ENCODE measurements around the gene PSD4. TPM values are rescaled to one million over a fixed set of nuclear protein-coding genes. Genes with fewer than 3 reads are reported as not detected.
"Not testable (repeated sequence)": the region's sequence is repeated elsewhere in the genome, so short reads cannot be mapped to it uniquely, and the experiment has no call there.

The PSD4 gene
- polyA plus RNA-seq, 1 experiment = 0.37 TPM

DNA sequence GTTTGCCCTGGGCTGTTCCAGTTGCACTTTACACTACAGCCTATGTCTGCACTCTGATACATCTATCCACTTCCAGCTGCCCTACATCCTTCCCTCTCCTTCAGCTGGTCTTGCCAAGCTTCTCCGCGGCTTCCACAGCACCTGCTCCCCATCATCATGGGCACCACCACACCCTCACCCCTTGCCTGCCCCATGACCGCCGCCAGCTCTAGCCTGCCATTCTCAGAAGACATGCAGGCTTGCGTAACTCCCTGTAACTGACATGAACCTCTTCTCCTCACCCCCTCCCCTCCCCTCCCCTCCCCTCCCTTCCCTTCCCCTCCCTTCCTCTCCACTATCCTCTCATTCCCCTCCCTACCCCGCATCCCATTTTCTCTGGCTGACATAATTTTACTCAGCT is 59.0 kb downstream of the PSD4 start:
- H3K27ac ChIP-seq (ENCODE audit: low read depth, low read length) = no peak overlapping the region
- H3K27me3 ChIP-seq (ENCODE audit: control insufficient read depth, insufficient read depth, low read length) = no peaks in the 10 kb centered on the region
- no peak overlapping the region for H3K4me3 ChIP-seq (ENCODE audit: low read depth, low read length)
- DNase-seq (ENCODE audit: low read depth, low spot score) = no peak
- POLR2A ChIA-PET = interaction anchor here (0.7 kb wide), 1 partner anchor 11 kb away, joined by 5 read pairs; no protein-coding TSS in a partner anchor
- H3K9me3 ChIP-seq (ENCODE audit: control insufficient read depth, insufficient read depth, low read length) = peaks cover 6% of the 10 kb centered on the region; the same call in 1 of the 2 replicates
- TF ChIP-seq, protein P1, sequence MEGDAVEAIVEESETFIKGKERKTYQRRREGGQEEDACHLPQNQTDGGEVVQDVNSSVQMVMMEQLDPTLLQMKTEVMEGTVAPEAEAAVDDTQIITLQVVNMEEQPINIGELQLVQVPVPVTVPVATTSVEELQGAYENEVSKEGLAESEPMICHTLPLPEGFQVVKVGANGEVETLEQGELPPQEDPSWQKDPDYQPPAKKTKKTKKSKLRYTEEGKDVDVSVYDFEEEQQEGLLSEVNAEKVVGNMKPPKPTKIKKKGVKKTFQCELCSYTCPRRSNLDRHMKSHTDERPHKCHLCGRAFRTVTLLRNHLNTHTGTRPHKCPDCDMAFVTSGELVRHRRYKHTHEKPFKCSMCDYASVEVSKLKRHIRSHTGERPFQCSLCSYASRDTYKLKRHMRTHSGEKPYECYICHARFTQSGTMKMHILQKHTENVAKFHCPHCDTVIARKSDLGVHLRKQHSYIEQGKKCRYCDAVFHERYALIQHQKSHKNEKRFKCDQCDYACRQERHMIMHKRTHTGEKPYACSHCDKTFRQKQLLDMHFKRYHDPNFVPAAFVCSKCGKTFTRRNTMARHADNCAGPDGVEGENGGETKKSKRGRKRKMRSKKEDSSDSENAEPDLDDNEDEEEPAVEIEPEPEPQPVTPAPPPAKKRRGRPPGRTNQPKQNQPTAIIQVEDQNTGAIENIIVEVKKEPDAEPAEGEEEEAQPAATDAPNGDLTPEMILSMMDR (IDR thresholded peaks at IDR 0.05; ENCODE audit: low read depth, low read length) = no peak
- CTCF ChIA-PET = interaction anchor here (2.2 kb wide), 1 partner anchor 34 kb away, joined by 9 read pairs; no protein-coding TSS in a partner anchor

DNA sequence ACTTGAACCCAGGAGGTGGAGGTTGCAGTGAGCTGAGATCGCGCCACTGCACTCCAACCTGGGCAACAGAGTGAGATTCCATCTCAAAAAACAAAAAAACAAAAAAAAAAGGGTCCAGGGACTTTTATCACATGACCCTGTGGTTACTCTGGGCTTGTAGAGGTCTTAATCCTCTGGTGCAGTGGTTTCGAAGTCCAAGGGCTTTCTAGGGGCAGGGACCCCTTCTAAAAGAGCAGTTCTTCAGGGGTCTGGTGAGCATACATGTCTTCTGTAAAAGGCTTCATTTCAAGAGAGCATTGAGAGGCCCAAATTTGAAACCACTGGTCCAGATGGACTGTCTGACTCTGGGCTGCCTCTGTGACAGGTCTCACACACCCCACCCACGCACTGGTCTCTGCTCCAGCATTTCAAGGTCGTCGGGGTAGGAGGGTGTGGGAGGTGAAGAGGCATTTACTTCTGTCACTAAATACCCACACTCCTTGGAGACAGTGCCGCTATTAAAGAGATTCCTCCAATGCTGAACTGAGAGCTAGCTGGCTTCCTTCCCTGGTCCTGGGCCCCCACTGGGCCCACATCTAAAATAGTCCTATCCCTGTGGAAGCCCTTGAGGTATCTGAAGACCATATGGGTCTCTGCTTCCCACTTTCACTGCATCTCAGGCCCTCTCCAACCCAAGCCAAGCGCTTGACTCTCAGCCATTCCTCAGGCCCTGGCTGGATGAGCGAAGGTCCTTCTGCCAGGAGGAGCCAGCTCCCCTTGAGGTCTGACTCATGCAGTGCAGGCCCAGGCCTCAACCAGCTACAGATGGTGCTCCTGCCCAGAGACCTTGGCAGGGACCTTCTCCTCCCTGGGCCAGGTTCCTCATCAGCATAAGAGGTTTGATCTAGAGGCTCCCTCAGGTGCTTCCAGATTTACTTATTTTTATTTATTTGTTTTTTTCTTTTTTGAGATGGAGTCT is 60.1 kb downstream of the PSD4 start:
- TF ChIP-seq, protein P1 (IDR thresholded peaks at IDR 0.05; ENCODE audit: low read depth, low read length) = peak; percentile 22; the same call in 1 of the 2 replicates
- peaks cover 6% of the 10 kb centered on the region; the same call in 1 of the 2 replicates for H3K9me3 ChIP-seq (ENCODE audit: control insufficient read depth, insufficient read depth, low read length)
- CTCF ChIA-PET = interaction anchor here (1.4 to 2.4 kb wide), 6 partner anchors 15 to 157 kb away, joined by 3 to 12 read pairs (median 9); no protein-coding TSS in a partner anchor
- no peak for DNase-seq (ENCODE audit: low read depth, low spot score)
- POLR2A ChIA-PET = no interaction called here
- no peak overlapping the region for H3K27ac ChIP-seq (ENCODE audit: low read depth, low read length)
- no peaks in the 10 kb centered on the region for H3K27me3 ChIP-seq (ENCODE audit: control insufficient read depth, insufficient read depth, low read length)
- H3K4me3 ChIP-seq (ENCODE audit: low read depth, low read length) = no peak overlapping the region

DNA sequence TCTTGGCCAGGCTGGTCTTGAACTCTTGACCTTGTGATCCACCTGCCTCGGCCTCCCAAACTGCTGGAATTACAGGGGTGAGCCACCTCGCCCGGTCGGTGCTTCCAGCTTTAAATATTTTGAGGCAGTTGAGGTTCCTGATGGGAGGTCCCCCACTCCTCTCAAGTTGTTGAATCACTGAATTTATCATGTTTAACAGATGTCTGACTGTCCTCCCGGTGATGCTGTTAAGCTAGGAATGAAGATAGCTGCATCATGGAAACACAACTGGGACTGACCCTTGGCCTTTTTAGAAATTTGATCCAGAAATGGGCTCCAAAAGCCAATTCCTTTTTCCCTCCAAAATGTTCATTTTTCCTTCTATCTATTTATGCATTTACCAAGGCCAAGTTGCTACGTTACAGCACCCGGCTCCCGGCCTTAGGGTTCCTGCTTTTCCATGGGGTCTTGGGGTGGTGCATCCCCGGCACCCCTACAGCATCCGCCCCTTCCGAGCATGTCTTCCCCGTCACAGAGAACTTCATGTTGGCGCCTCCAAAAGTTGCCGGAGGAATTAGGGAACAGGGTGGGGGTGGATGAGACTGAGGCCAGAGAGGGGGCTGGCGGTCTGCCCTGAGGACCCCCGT is 61.1 kb downstream of the PSD4 start:
- ChIA-PET POLR2A (interaction anchor here (0.7 kb wide), 2 partner anchors 23 to 49 kb away, joined by 3 to 5 read pairs; no protein-coding TSS in a partner anchor), CTCF (interaction anchor here (1.3 to 2.4 kb wide), 7 partner anchors 14 to 156 kb away, joined by 3 to 12 read pairs (median 9); no protein-coding TSS in a partner anchor)
- H3K27ac ChIP-seq (ENCODE audit: low read depth, low read length) = peak overlapping the region; percentile 57
- no peak for DNase-seq (ENCODE audit: low read depth, low spot score)
- TF ChIP-seq, protein P1 (IDR thresholded peaks at IDR 0.05; ENCODE audit: low read depth, low read length) = no peak
- peak overlapping the region; percentile 72 for H3K4me3 ChIP-seq (ENCODE audit: low read depth, low read length)
- peaks cover 6% of the 10 kb centered on the region; the same call in 1 of the 2 replicates for H3K9me3 ChIP-seq (ENCODE audit: control insufficient read depth, insufficient read depth, low read length)
- no peaks in the 10 kb centered on the region for H3K27me3 ChIP-seq (ENCODE audit: control insufficient read depth, insufficient read depth, low read length)

DNA sequence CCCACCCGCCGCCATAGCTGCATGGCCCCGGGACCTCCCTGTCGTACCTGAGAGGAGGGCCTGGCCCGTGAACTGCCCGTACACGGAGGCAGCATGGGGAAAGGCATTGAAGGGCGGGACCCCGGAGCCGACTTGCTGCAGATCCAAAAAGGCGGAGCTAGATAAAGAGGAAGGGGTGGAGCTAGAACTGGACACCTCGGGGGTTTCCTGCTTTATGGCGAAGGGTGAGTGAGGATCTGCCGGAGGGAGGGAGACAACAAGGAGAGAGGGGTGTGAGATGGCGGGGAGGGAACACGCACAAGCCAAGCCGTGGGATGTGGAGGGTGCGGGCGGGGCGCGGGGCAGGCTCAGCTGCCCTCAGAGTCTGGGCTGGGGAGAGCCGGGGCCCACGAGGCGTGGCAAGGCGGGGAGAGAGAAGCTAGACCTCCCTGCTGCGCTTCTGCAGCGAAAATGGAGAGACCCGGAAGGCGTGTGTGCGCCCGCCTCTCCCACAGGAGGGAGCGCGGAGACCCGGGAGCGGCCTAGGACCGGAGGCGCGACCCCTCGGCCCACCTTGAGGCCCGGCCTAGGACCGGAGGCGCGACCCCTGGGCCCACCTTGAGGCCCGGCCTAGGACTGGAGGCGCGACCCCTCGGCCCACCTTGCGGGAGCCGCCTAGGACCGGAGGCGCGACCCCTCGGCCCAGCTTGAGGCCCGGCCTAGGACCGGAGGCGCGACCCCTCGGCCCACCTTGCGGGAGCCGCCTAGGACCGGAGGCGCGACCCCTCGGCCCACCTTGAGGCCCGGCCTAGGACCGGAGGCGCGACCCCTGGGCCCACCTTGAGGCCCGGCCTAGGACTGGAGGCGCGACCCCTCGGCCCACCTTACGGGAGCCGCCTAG is 61.8 kb downstream of the PSD4 start:
- not testable (repeated sequence) for H3K27me3 ChIP-seq (ENCODE audit: control insufficient read depth, insufficient read depth, low read length); H3K9me3 ChIP-seq (ENCODE audit: control insufficient read depth, insufficient read depth, low read length)
- POLR2A ChIA-PET = interaction anchor here (0.7 kb wide), 2 partner anchors 22 to 48 kb away, joined by 3 to 5 read pairs; no protein-coding TSS in a partner anchor
- peak; percentile 36 for DNase-seq (ENCODE audit: low read depth, low spot score)
- CTCF ChIA-PET = interaction anchor here (1.3 to 2.4 kb wide), 7 partner anchors 13 to 155 kb away, joined by 3 to 12 read pairs (median 9); no protein-coding TSS in a partner anchor
- Histone ChIP-seq H3K27ac (ENCODE audit: low read depth, low read length) (peak overlapping the region; percentile 75), H3K4me3 (ENCODE audit: low read depth, low read length) (peak overlapping the region; percentile 72)

All from AG04450 (cell line).